Vagina (tissue), 2 donors: ENCODE data around the gene CST9.

Experiments used
- POLR2A ChIP-seq, 2 donors: fragments of 450-650 bp; IDR thresholded peaks; one replicate each; pipeline ENCODE4 v1.6.1; 2017; ENCODE audit warnings: antibody characterized with exemption in 2 of 2, mild to moderate bottlenecking in 2 of 2, moderate library complexity in 2 of 2
- POLR2AphosphoS5 ChIP-seq, 2 donors: sonication (generic); formaldehyde crosslinking; IDR thresholded peaks; one replicate each; pipeline ENCODE4 v1.9.0; 2017; ENCODE audit warnings: antibody characterized with exemption in 2 of 2, mild to moderate bottlenecking in 2 of 2, low read depth in 1 of 2; ENCODE audit not compliant: insufficient read depth in 1 of 2
- TF ChIP-seq, protein P1 (sequence below), 3 experiments: fragments of 450-650 bp in 2 of 3; fragments of 200-600 bp in 1 of 3; sonication (generic) in 1 of 3; IDR thresholded peaks; one replicate each; pipeline ENCODE4 v1.5.1; 2017 to 2019; ENCODE audit warnings: antibody characterized with exemption in 3 of 3, mild to moderate bottlenecking in 2 of 3, moderate library complexity in 2 of 3

DNA sequence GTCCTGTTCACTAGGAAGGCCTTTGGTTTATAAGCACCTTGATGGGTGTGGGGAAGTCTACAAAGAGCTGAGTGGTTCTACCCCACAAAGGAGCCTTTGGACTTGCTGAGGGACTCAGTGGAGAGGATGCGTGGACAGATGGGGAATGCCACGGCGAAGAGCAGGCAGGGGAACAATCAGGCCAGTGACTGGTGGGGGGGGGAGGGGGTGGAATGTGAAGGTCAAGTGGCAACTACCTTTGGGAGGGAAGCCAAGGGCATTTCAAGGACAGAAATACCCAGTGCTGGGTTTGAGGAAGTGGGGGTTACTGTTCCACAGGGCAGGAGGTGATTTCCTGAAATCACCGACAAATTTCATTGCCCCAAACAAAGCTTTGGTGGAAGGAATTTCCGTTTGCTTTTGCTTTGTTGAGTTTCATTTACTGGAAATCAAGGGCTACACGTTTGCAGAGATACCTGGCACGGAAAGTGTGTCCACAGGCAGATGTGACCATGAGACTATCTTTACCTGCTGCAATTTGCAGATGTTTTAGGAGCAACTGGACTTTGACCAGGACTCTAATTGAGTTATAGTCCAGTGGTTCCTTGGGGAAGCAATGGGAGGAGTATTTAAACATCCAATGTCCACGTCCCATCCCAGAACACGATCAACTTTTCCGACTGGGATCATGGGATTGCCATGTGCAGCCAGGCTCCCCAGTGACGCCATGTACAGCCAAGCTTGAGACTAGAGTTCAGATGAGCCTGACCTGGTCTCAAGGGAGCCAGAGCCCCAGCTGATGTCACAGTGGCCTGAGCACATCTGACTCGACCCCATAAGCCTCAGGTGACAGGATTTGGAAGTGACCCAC, 24.1 kb upstream of the CST9 start:
- TF ChIP-seq, protein P1, sequence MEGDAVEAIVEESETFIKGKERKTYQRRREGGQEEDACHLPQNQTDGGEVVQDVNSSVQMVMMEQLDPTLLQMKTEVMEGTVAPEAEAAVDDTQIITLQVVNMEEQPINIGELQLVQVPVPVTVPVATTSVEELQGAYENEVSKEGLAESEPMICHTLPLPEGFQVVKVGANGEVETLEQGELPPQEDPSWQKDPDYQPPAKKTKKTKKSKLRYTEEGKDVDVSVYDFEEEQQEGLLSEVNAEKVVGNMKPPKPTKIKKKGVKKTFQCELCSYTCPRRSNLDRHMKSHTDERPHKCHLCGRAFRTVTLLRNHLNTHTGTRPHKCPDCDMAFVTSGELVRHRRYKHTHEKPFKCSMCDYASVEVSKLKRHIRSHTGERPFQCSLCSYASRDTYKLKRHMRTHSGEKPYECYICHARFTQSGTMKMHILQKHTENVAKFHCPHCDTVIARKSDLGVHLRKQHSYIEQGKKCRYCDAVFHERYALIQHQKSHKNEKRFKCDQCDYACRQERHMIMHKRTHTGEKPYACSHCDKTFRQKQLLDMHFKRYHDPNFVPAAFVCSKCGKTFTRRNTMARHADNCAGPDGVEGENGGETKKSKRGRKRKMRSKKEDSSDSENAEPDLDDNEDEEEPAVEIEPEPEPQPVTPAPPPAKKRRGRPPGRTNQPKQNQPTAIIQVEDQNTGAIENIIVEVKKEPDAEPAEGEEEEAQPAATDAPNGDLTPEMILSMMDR (IDR thresholded peaks at IDR 0.05) = no peak
- no peak for TF ChIP-seq POLR2AphosphoS5 (IDR thresholded peaks at IDR 0.05; ENCODE audit: insufficient read depth in 1 of 2, low read depth in 1 of 2)
- no peak for TF ChIP-seq POLR2A (IDR thresholded peaks at IDR 0.05)
